A673 (cell line): ENCODE results near the gene GABRR1. TPM values are rescaled to one million over a fixed set of nuclear protein-coding genes. Genes with fewer than 3 reads are reported as not detected.
"Not testable (repeated sequence)": the region's sequence is repeated elsewhere in the genome, so short reads cannot be mapped to it uniquely, and the experiment has no call there.

Source experiments
- BruUV-seq: library from RNA; stranded (reverse); fragments of 400-500 nt; replicated peaks from 2 replicates; lab custom pipeline; 2021; lab: Mats Ljungman, UMichigan
- CTCF ChIA-PET: fragments of 300-600 bp; sonication (Branson Sonifier 250); formaldehyde crosslinking; loops from one replicate; lab custom pipeline; 2022; ENCODE audit warnings: antibody characterized with exemption; lab: Charles Lee
- POLR2A ChIA-PET: fragments of 300-600 bp; sonication (Branson Sonifier 250); formaldehyde crosslinking; loops from one replicate; lab custom pipeline; 2022; ENCODE audit warnings: antibody characterized with exemption; ENCODE audit not compliant: low non-redundant PET; lab: Charles Lee
- DNase-seq: peaks from one replicate; pipeline ENCODE4 v3.0.0-alpha.2; 2015; ENCODE audit warnings: low spot score
- H3K27ac ChIP-seq: fragments of 200-600 bp; sonication (generic); 2 replicates; pipeline ENCODE4 v1.5.1; 2016; ENCODE audit warnings: mixed run types, low read depth, mild to moderate bottlenecking, mixed read lengths, antibody characterized with exemption, low read length; ENCODE audit not compliant: poor library complexity, severe bottlenecking
- H3K27me3 ChIP-seq: fragments of 200-600 bp; sonication (generic); replicated peaks from 2 replicates; pipeline ENCODE4 v1.6.1; 2017; ENCODE audit warnings: mixed run types, low read depth, mild to moderate bottlenecking, mixed read lengths, antibody characterized with exemption, low read length; ENCODE audit not compliant: insufficient read depth, poor library complexity
- H3K36me3 ChIP-seq: fragments of 200-600 bp; sonication (generic); 2 replicates; pipeline ENCODE4 v1.6.1; 2016; ENCODE audit warnings: mixed run types, mild to moderate bottlenecking, mixed read lengths, antibody characterized with exemption, low read length; ENCODE audit not compliant: insufficient read depth, poor library complexity, severe bottlenecking
- H3K4me1 ChIP-seq: fragments of 200-600 bp; sonication (generic); 2 replicates; pipeline ENCODE4 v1.6.1; 2017; ENCODE audit warnings: mixed run types, mild to moderate bottlenecking, mixed read lengths, antibody characterized with exemption, low read length; ENCODE audit not compliant: insufficient read depth, poor library complexity, severe bottlenecking
- H3K4me3 ChIP-seq: fragments of 200-600 bp; sonication (generic); 2 replicates; pipeline ENCODE4 v1.5.1; 2016; ENCODE audit warnings: low read depth, mixed run types, mild to moderate bottlenecking, mixed read lengths, low read length; ENCODE audit not compliant: poor library complexity, severe bottlenecking
- H3K9me3 ChIP-seq: fragments of 200-600 bp; sonication (generic); 2 replicates; pipeline ENCODE4 v1.6.1; 2016; ENCODE audit warnings: mixed run types, low read depth, mild to moderate bottlenecking, mixed read lengths, antibody characterized with exemption, low read length; ENCODE audit not compliant: poor library complexity, severe bottlenecking
- CTCF ChIP-seq: fragments of 300-800, 200-600 bp; sonication (generic); conservative IDR thresholded peaks from 2 replicates; pipeline ENCODE4 v1.5.1; 2017; ENCODE audit warnings: low read depth, mild to moderate bottlenecking, antibody characterized with exemption, low read length, moderate library complexity, mixed read lengths
- EZH2 ChIP-seq: fragments of 200-600 bp; sonication (generic); IDR thresholded peaks from 2 replicates; pipeline ENCODE4 v1.6.1; 2017; ENCODE audit warnings: borderline replicate concordance, low read depth, mild to moderate bottlenecking, mixed read lengths, antibody characterized with exemption, low read length; ENCODE audit not compliant: poor library complexity, severe bottlenecking
- intact Hi-C: fragments of 100-400 bp; cut with micrococcal nuclease; formaldehyde crosslinking; loops from one replicate; pipeline ENCODE4 v1.10.0; 2022; ENCODE audit not compliant: unreplicated experiment
- total RNA-seq: library from RNA; stranded (reverse); gene quantifications from 2 replicates; pipeline ENCODE4 v1.2.3, GENCODE V29; 2021

The GABRR1 gene
- total RNA-seq, 1 experiment from 2014 or later: 0.67 TPM

- intact Hi-C loops: no loop called here
- Histone ChIP-seq H3K4me3 (no peak overlapping the region), H3K9me3 (no peaks in the 10 kb centered on the region), H3K36me3 (no peaks in the 10 kb centered on the region), H3K27ac (no peak overlapping the region), H3K27me3 (no peaks in the 10 kb centered on the region), H3K4me1 (no peaks in the 10 kb centered on the region)
- DNase-seq: no peak
- TF ChIP-seq CTCF (no peak), EZH2 (no peak)
- BruUV-seq: no TSS peak
- ChIA-PET CTCF (no interaction called here), POLR2A (no interaction called here)
These were observed 85.6 kb downstream of the GABRR1 start for GRCh38 chr6:89131599-89131998.

- H3K4me1 ChIP-seq, intact Hi-C loops, H3K4me3 ChIP-seq, H3K27ac ChIP-seq, POLR2A ChIA-PET, CTCF ChIA-PET, DNase-seq, H3K9me3 ChIP-seq, H3K36me3 ChIP-seq, BruUV-seq, H3K27me3 ChIP-seq: not testable (repeated sequence)
These were observed 88.9 kb downstream of the GABRR1 start for GRCh38 chr6:89128256-89128671.

Other genes starting within 250 kb of the GABRR1 start
- gene PNRC1, start 136.6 kb downstream of the GABRR1 start, total RNA-seq: 26.4 and 36.1 TPM in 2 replicates
- 14.3 and 14.5 TPM in 2 replicates for gene SRSF12, start 99.3 kb downstream of the GABRR1 start, total RNA-seq
- 37.2 and 41.7 TPM in 2 replicates for gene PM20D2, start 71.3 kb downstream of the GABRR1 start, total RNA-seq
- 0.67 and 0.74 TPM in 2 replicates for gene GABRR2, start 97.9 kb upstream of the GABRR1 start, total RNA-seq
- gene UBE2J1, start 135.4 kb upstream of the GABRR1 start, total RNA-seq: 36.1 and 38.6 TPM in 2 replicates
- 9.5 and 10.6 TPM in 2 replicates for gene RRAGD, start 194.9 kb upstream of the GABRR1 start, total RNA-seq
- 25.4 and 36.4 TPM in 2 replicates for gene ANKRD6, start 215.8 kb upstream of the GABRR1 start, total RNA-seq